M059J (cell line): ENCODE data around the gene TULP3. TPM values are rescaled to one million over a fixed set of nuclear protein-coding genes. Genes with fewer than 3 reads are reported as not detected.

Source experiments
- DNase-seq: peaks from one replicate; pipeline ENCODE4 v3.0.0-alpha.2; 2012; ENCODE audit warnings: low read depth
- total RNA-seq: library from RNA; depleted of rRNA; stranded (reverse); fragments of >200 nt; shearing (Covaris generic); gene quantifications from 2 replicates; pipeline ENCODE4 v1.2.3, GENCODE V29; 2014

The TULP3 gene
- total RNA-seq, 1 experiment from 2014 or later: 37.8 TPM

- DNase-seq: peak; percentile 29
Measured at GRCh38 chr12:2925322-2925995, 34.8 kb downstream of the TULP3 start.

GRCh38 chr12:2930865-2931264 lies 40.2 kb downstream of the TULP3 start:
- no peak for DNase-seq

- no peak for DNase-seq
Measured at GRCh38 chr12:2933586-2933985, 42.9 kb downstream of the TULP3 start.

GRCh38 chr12:2934371-2934770 lies 43.7 kb downstream of the TULP3 start:
- DNase-seq: no peak

GRCh38 chr12:2936301-2936700 lies 45.6 kb downstream of the TULP3 start:
- DNase-seq: no peak

GRCh38 chr12:2937500-2937899 lies 46.8 kb downstream of the TULP3 start:
- no peak for DNase-seq

- no peak for DNase-seq
Measured at GRCh38 chr12:2939191-2939590, 48.5 kb downstream of the TULP3 start.

GRCh38 chr12:2940564-2940963 lies 49.9 kb downstream of the TULP3 start:
- DNase-seq: no peak

GRCh38 chr12:2941524-2941923 lies 50.8 kb downstream of the TULP3 start:
- DNase-seq: no peak

GRCh38 chr12:2944401-2945047 lies 53.8 kb downstream of the TULP3 start:
- DNase-seq: peak; percentile 13

GRCh38 chr12:2949411-2949810 lies 58.7 kb downstream of the TULP3 start:
- no peak for DNase-seq

- no peak for DNase-seq
Measured at GRCh38 chr12:2955888-2956287, 65.2 kb downstream of the TULP3 start.

- peak; percentile 20 for DNase-seq
Measured at GRCh38 chr12:2957816-2958431, 67.2 kb downstream of the TULP3 start.

GRCh38 chr12:2958432-2959191 lies 67.9 kb downstream of the TULP3 start:
- peak; percentile 90 for DNase-seq

GRCh38 chr12:2959192-2959504 lies 68.5 kb downstream of the TULP3 start, which contains the start of gene TEAD4:
Gene TEAD4, plus strand, starts transcription at chr12:2959397.
- DNase-seq: peak; percentile 82

GRCh38 chr12:2959505-2960389 lies 69.1 kb downstream of the TULP3 start:
- DNase-seq: peak; percentile 61

- DNase-seq: peak; percentile 82
Measured at GRCh38 chr12:2960390-2960956, 69.8 kb downstream of the TULP3 start.

- DNase-seq: no peak
Measured at GRCh38 chr12:2960996-2961616, 70.4 kb downstream of the TULP3 start.

GRCh38 chr12:2961705-2962104 lies 71.0 kb downstream of the TULP3 start:
- no peak for DNase-seq

- DNase-seq: no peak
Measured at GRCh38 chr12:2963154-2963759, 72.6 kb downstream of the TULP3 start.
